HEK293 (cell line): ENCODE data around the gene MRPL55.
A peak's percentile ranks its signal among the peaks of the same experiment; 100 is the strongest.

ENCODE experiments used
- BCL11A ChIP-seq: fragments of 450-650 bp; formaldehyde crosslinking; IDR thresholded peaks from 2 replicates; pipeline ENCODE4 v1.5.1; 2016; ENCODE audit warnings: low read depth, missing biosample characterization, missing genetic modification characterization
- GLI4 ChIP-seq: fragments of 450-650 bp; formaldehyde crosslinking; IDR thresholded peaks from 2 replicates; pipeline ENCODE4 v1.5.1; 2016; ENCODE audit warnings: missing biosample characterization, missing genetic modification characterization
- GLIS2 ChIP-seq: fragments of 450-650 bp; formaldehyde crosslinking; IDR thresholded peaks from 2 replicates; pipeline ENCODE4 v1.5.1; 2016; ENCODE audit warnings: missing biosample characterization, missing genetic modification characterization
- HOXA7 ChIP-seq: sonication (generic); formaldehyde crosslinking; IDR thresholded peaks from 2 replicates; pipeline ENCODE4 v1.8.1; 2022; ENCODE audit warnings: missing genetic modification reagents, borderline replicate concordance
- HOXD13 ChIP-seq: sonication (generic); formaldehyde crosslinking; IDR thresholded peaks from 2 replicates; pipeline ENCODE4 v1.8.0; 2022; ENCODE audit warnings: missing genetic modification reagents, borderline replicate concordance
- MZF1 ChIP-seq: fragments of 450-650 bp; formaldehyde crosslinking; IDR thresholded peaks from 2 replicates; pipeline ENCODE4 v1.5.1; 2017; ENCODE audit warnings: missing biosample characterization, missing genetic modification characterization, borderline replicate concordance
- PATZ1 ChIP-seq: fragments of 450-650 bp; formaldehyde crosslinking; IDR thresholded peaks from 2 replicates; pipeline ENCODE4 v1.5.1; 2016; ENCODE audit warnings: missing biosample characterization, missing genetic modification characterization
- PBX3 ChIP-seq: sonication (generic); formaldehyde crosslinking; IDR thresholded peaks from 2 replicates; pipeline ENCODE4 v1.8.1; 2022; ENCODE audit warnings: mild to moderate bottlenecking, moderate library complexity, missing genetic modification reagents
- TRIM28 ChIP-seq: IDR thresholded peaks from 2 replicates; pipeline ENCODE4 v1.6.1; 2011; ENCODE audit warnings: low read length, control low read depth, borderline replicate concordance
- ZBTB1 ChIP-seq: fragments of 450-650 bp; formaldehyde crosslinking; IDR thresholded peaks from 2 replicates; pipeline ENCODE4 v1.5.1; 2016; ENCODE audit warnings: missing biosample characterization, missing genetic modification characterization
- ZBTB17 ChIP-seq: fragments of 450-650 bp; formaldehyde crosslinking; IDR thresholded peaks from 2 replicates; pipeline ENCODE4 v1.5.1; 2016; ENCODE audit warnings: missing biosample characterization, missing genetic modification characterization
- ZBTB6 ChIP-seq: fragments of 450-650 bp; formaldehyde crosslinking; IDR thresholded peaks from 2 replicates; pipeline ENCODE4 v1.5.1; 2017; ENCODE audit warnings: missing biosample characterization, missing genetic modification characterization
- ZFP41 ChIP-seq: fragments of 450-650 bp; formaldehyde crosslinking; IDR thresholded peaks from 2 replicates; pipeline ENCODE4 v1.5.1; 2016; ENCODE audit warnings: missing biosample characterization, missing genetic modification characterization, borderline replicate concordance
- ZNF133 ChIP-seq: fragments of 450-650 bp; formaldehyde crosslinking; IDR thresholded peaks from 2 replicates; pipeline ENCODE4 v1.5.1; 2016; ENCODE audit warnings: missing biosample characterization, missing genetic modification characterization
- ZNF138 ChIP-seq: fragments of 450-650 bp; formaldehyde crosslinking; IDR thresholded peaks from 2 replicates; pipeline ENCODE4 v1.5.1; 2016; ENCODE audit warnings: missing biosample characterization, missing genetic modification characterization, borderline replicate concordance
- ZNF223 ChIP-seq: fragments of 450-650 bp; formaldehyde crosslinking; IDR thresholded peaks from 2 replicates; pipeline ENCODE4 v1.5.1; 2016; ENCODE audit warnings: missing biosample characterization, missing genetic modification characterization
- ZNF23 ChIP-seq: fragments of 450-650 bp; formaldehyde crosslinking; IDR thresholded peaks from 2 replicates; pipeline ENCODE4 v1.5.1; 2016; ENCODE audit warnings: missing biosample characterization, missing genetic modification characterization, borderline replicate concordance
- ZNF280C ChIP-seq: fragments of 450-650 bp; formaldehyde crosslinking; IDR thresholded peaks from 2 replicates; pipeline ENCODE4 v1.5.1; 2016; ENCODE audit warnings: missing biosample characterization, missing genetic modification characterization
- ZNF350 ChIP-seq: fragments of 450-650 bp; formaldehyde crosslinking; IDR thresholded peaks from 2 replicates; pipeline ENCODE4 v1.5.0; 2017; ENCODE audit warnings: missing biosample characterization, mild to moderate bottlenecking, missing genetic modification characterization
- ZNF37A ChIP-seq: fragments of 450-650 bp; IDR thresholded peaks from 2 replicates; pipeline ENCODE4 v1.5.1; 2018; ENCODE audit warnings: missing biosample characterization, missing genetic modification characterization
- ZNF394 ChIP-seq: fragments of 450-650 bp; formaldehyde crosslinking; IDR thresholded peaks from 2 replicates; pipeline ENCODE4 v1.5.1; 2016; ENCODE audit warnings: missing biosample characterization, missing genetic modification characterization, mild to moderate bottlenecking, moderate library complexity, borderline replicate concordance
- ZNF404 ChIP-seq: fragments of 450-650 bp; formaldehyde crosslinking; IDR thresholded peaks from 2 replicates; pipeline ENCODE4 v1.5.1; 2017; ENCODE audit warnings: missing biosample characterization, missing genetic modification characterization
- ZNF544 ChIP-seq: fragments of 450-650 bp; formaldehyde crosslinking; IDR thresholded peaks from 2 replicates; pipeline ENCODE4 v1.5.0; 2017; ENCODE audit warnings: missing biosample characterization, missing genetic modification characterization
- ZNF548 ChIP-seq: fragments of 450-650 bp; formaldehyde crosslinking; IDR thresholded peaks from 2 replicates; pipeline ENCODE4 v1.5.1; 2016; ENCODE audit warnings: missing biosample characterization, missing genetic modification characterization
- ZNF585B ChIP-seq: fragments of 450-650 bp; formaldehyde crosslinking; IDR thresholded peaks from 2 replicates; pipeline ENCODE4 v1.5.1; 2016; ENCODE audit warnings: missing biosample characterization, missing genetic modification characterization
- ZNF776 ChIP-seq: fragments of 450-650 bp; formaldehyde crosslinking; IDR thresholded peaks from 2 replicates; pipeline ENCODE4 v1.5.0; 2017; ENCODE audit warnings: missing biosample characterization, missing genetic modification characterization, borderline replicate concordance
- ZNF791 ChIP-seq: fragments of 450-650 bp; formaldehyde crosslinking; IDR thresholded peaks from 2 replicates; pipeline ENCODE4 v1.5.1; 2016; ENCODE audit warnings: missing biosample characterization, missing genetic modification characterization
- ZXDB ChIP-seq: fragments of 450-650 bp; formaldehyde crosslinking; IDR thresholded peaks from 2 replicates; pipeline ENCODE4 v1.5.1; 2016; ENCODE audit warnings: missing biosample characterization, missing genetic modification characterization
- TF ChIP-seq, protein P1 (sequence below): fragments of 450-650 bp; IDR thresholded peaks from 2 replicates; pipeline ENCODE4 v1.5.1; 2018; ENCODE audit warnings: missing biosample characterization, mild to moderate bottlenecking, missing genetic modification characterization
- TF ChIP-seq, protein P2 (sequence below): fragments of 450-650 bp; formaldehyde crosslinking; IDR thresholded peaks from 2 replicates; pipeline ENCODE4 v1.5.1; 2016; ENCODE audit warnings: missing biosample characterization, missing genetic modification characterization

The MRPL55 gene

GRCh38 chr1:228082918-228083870 is 25.9 kb downstream of the MRPL55 start (continued):
- TF ChIP-seq ZNF791 (tag by site-specific recombination), result no peak
- no peak for TF ChIP-seq ZNF394
- TF ChIP-seq ZXDB (tag by site-specific recombination), result 0 out of 2 replicates have a peak, but pooled peaks have one; percentile 4
- no peak for TF ChIP-seq ZNF544 (tag by site-specific recombination)
- TF ChIP-seq ZNF133 (tag by site-specific recombination), result no peak
- TF ChIP-seq ZNF548 (tag by site-specific recombination), result no peak
- TF ChIP-seq ZBTB6 (tag by site-specific recombination), result no peak
- TF ChIP-seq PATZ1 (tag by site-specific recombination), result peak; percentile 60
- TF ChIP-seq, protein P1, sequence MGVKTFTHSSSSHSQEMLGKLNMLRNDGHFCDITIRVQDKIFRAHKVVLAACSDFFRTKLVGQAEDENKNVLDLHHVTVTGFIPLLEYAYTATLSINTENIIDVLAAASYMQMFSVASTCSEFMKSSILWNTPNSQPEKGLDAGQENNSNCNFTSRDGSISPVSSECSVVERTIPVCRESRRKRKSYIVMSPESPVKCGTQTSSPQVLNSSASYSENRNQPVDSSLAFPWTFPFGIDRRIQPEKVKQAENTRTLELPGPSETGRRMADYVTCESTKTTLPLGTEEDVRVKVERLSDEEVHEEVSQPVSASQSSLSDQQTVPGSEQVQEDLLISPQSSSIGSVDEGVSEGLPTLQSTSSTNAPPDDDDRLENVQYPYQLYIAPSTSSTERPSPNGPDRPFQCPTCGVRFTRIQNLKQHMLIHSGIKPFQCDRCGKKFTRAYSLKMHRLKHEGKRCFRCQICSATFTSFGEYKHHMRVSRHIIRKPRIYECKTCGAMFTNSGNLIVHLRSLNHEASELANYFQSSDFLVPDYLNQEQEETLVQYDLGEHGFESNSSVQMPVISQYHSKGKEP (tag by site-specific recombination), result no peak
- TF ChIP-seq ZNF404 (tag by site-specific recombination), result no peak
- TF ChIP-seq ZNF223 (tag by site-specific recombination), result no peak
- TF ChIP-seq ZBTB1 (tag by site-specific recombination), result no peak
- TF ChIP-seq ZNF23 (tag by site-specific recombination), result no peak
- TF ChIP-seq, protein P2, sequence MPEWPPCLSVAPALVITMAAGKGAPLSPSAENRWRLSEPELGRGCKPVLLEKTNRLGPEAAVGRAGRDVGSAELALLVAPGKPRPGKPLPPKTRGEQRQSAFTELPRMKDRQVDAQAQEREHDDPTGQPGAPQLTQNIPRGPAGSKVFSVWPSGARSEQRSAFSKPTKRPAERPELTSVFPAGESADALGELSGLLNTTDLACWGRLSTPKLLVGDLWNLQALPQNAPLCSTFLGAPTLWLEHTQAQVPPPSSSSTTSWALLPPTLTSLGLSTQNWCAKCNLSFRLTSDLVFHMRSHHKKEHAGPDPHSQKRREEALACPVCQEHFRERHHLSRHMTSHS (tag by site-specific recombination), result no peak
- no peak for TF ChIP-seq ZNF37A
- no peak for TF ChIP-seq ZNF776
- TF ChIP-seq GLIS2 (tag by site-specific recombination), result peak; percentile 55
- TF ChIP-seq TRIM28, result no peak
- no peak for TF ChIP-seq GLI4 (tag by site-specific recombination)
- no peak for TF ChIP-seq ZNF350
- no peak for TF ChIP-seq PBX3 (CRISPR knock-in tag)
- no peak for TF ChIP-seq HOXA7 (CRISPR knock-in tag)
- no peak; the same call in 1 of the 2 replicates for TF ChIP-seq ZNF585B (tag by site-specific recombination)
- no peak for TF ChIP-seq MZF1
- no peak for TF ChIP-seq BCL11A (tag by site-specific recombination)
- no peak for TF ChIP-seq ZNF138 (tag by site-specific recombination)
- TF ChIP-seq HOXD13 (CRISPR knock-in tag), result no peak
- TF ChIP-seq ZBTB17 (tag by site-specific recombination), result peak; percentile 54; the same call in 1 of the 2 replicates
- no peak for TF ChIP-seq ZNF280C (tag by site-specific recombination)
- TF ChIP-seq ZFP41 (tag by site-specific recombination), result no peak
